Activated naive CD4-positive, alpha-beta T cell treated with anti-CD3 and anti-CD28 coated beads, Interleukin-2, amount 50 U/mL, for 72 hours (primary cell): ENCODE data around the gene NPSR1. TPM values are rescaled to one million over a fixed set of nuclear protein-coding genes. Genes with fewer than 3 reads are reported as not detected.
A peak's percentile ranks its signal among the peaks of the same experiment; 100 is the strongest.

Experiments used
- ATAC-seq, 2 donors: fragments of 150-1000 bp; cut with Tn5 transposase; 2 replicates each; pipeline ENCODE4 v1.10.0; 2021; ENCODE audit warnings: mild to moderate bottlenecking in 2 of 2, moderate library complexity in 2 of 2
- DNase-seq, 2 donors: peaks; one replicate each; pipeline ENCODE4 v3.0.0; 2021 to 2022; ENCODE audit warnings: low spot score in 2 of 2
- H3K27ac Mint-ChIP-seq, 2 donors: one replicate each; pipeline ENCODE4 v1.8.0; 2022; ENCODE audit warnings: mild to moderate bottlenecking in 2 of 2, mixed read lengths in 2 of 2
- H3K36me3 Mint-ChIP-seq, 2 donors: one replicate each; pipeline ENCODE4 v1.8.0; 2022; ENCODE audit warnings: mixed read lengths in 2 of 2
- H3K9me3 Mint-ChIP-seq, 2 donors: one replicate each; pipeline ENCODE4 v1.8.0; 2022; ENCODE audit warnings: mixed read lengths in 2 of 2
- total RNA-seq, 2 donors: library from RNA; stranded (reverse); gene quantifications; one replicate each; pipeline ENCODE4 v1.2.3, GENCODE V29; 2022

NPSR1 gene
- total RNA-seq, 2 donors from 2014 or later = not detected

- DNase-seq (no peak), ATAC-seq (no peak)
- peaks cover 0 to 5% of the 10 kb centered on the region in 2 donors for H3K36me3 Mint-ChIP-seq
- no peak overlapping the region for H3K27ac Mint-ChIP-seq
- peaks cover 6 to 15% of the 10 kb centered on the region in 2 donors for H3K9me3 Mint-ChIP-seq
Observed at GRCh38 chr7:34687529-34687928, 29.5 kb downstream of the NPSR1 start.

- DNase-seq = no peak
- ATAC-seq = no peak
- H3K9me3 Mint-ChIP-seq = peaks cover 15 to 22% of the 10 kb centered on the region in 2 donors
- H3K36me3 Mint-ChIP-seq = peaks cover 0 to 18% of the 10 kb centered on the region in 2 donors
- H3K27ac Mint-ChIP-seq = no peak overlapping the region
Observed at GRCh38 chr7:34696415-34696814, 38.4 kb downstream of the NPSR1 start.

GRCh38 chr7:34709771-34710170 lies 51.8 kb downstream of the NPSR1 start:
- Mint-ChIP-seq H3K27ac (no peak overlapping the region), H3K9me3 (no peaks in the 10 kb centered on the region), H3K36me3 (no peaks in the 10 kb centered on the region)
- ATAC-seq (no peak), DNase-seq (no peak)

GRCh38 chr7:34718867-34719266 lies 60.8 kb downstream of the NPSR1 start:
- DNase-seq = no peak
- no peak overlapping the region for H3K27ac Mint-ChIP-seq
- no peaks in the 10 kb centered on the region for H3K9me3 Mint-ChIP-seq
- H3K36me3 Mint-ChIP-seq = no peaks in the 10 kb centered on the region
- ATAC-seq = peak in 1 of 2 donors; percentile 35

GRCh38 chr7:34719636-34720035 lies 61.6 kb downstream of the NPSR1 start:
- no peak for ATAC-seq
- Mint-ChIP-seq H3K36me3 (no peaks in the 10 kb centered on the region), H3K9me3 (no peaks in the 10 kb centered on the region), H3K27ac (no peak overlapping the region)
- DNase-seq = no peak

GRCh38 chr7:34720289-34720688 lies 62.3 kb downstream of the NPSR1 start:
- H3K27ac Mint-ChIP-seq = no peak overlapping the region
- no peak for ATAC-seq
- no peak for DNase-seq
- H3K9me3 Mint-ChIP-seq = no peaks in the 10 kb centered on the region
- no peaks in the 10 kb centered on the region for H3K36me3 Mint-ChIP-seq

GRCh38 chr7:34723338-34723737 lies 65.3 kb downstream of the NPSR1 start:
- no peak overlapping the region for H3K27ac Mint-ChIP-seq
- H3K36me3 Mint-ChIP-seq = no peaks in the 10 kb centered on the region

GRCh38 chr7:34723866-34724490 lies 66.0 kb downstream of the NPSR1 start:
- Mint-ChIP-seq H3K9me3 (no peaks in the 10 kb centered on the region), H3K27ac (no peak overlapping the region), H3K36me3 (no peaks in the 10 kb centered on the region)
- DNase-seq (no peak), ATAC-seq (no peak)

More at GRCh38 chr7:34723338-34723737, 65.3 kb downstream of the NPSR1 start:
- H3K9me3 Mint-ChIP-seq = no peaks in the 10 kb centered on the region
- no peak for ATAC-seq
- DNase-seq = no peak

GRCh38 chr7:34726221-34726620 lies 68.2 kb downstream of the NPSR1 start:
- Mint-ChIP-seq H3K36me3 (no peaks in the 10 kb centered on the region), H3K9me3 (no peaks in the 10 kb centered on the region), H3K27ac (no peak overlapping the region)
- no peak for ATAC-seq
- no peak for DNase-seq

- no peaks in the 10 kb centered on the region for H3K36me3 Mint-ChIP-seq
Observed at GRCh38 chr7:34727464-34727995, 69.5 kb downstream of the NPSR1 start.

GRCh38 chr7:34728156-34728555 lies 70.1 kb downstream of the NPSR1 start:
- no peak for DNase-seq
- no peaks in the 10 kb centered on the region for H3K9me3 Mint-ChIP-seq
- no peaks in the 10 kb centered on the region for H3K36me3 Mint-ChIP-seq
- ATAC-seq = no peak
- no peak overlapping the region for H3K27ac Mint-ChIP-seq

More at GRCh38 chr7:34727464-34727995, 69.5 kb downstream of the NPSR1 start:
- no peak for DNase-seq
- Mint-ChIP-seq H3K27ac (no peak overlapping the region), H3K9me3 (no peaks in the 10 kb centered on the region)
- no peak for ATAC-seq

- DNase-seq = no peak
- no peaks in the 10 kb centered on the region for H3K36me3 Mint-ChIP-seq
- H3K27ac Mint-ChIP-seq = no peak overlapping the region
- H3K9me3 Mint-ChIP-seq = no peaks in the 10 kb centered on the region
- no peak for ATAC-seq
Observed at GRCh38 chr7:34734771-34735170, 76.8 kb downstream of the NPSR1 start.

GRCh38 chr7:34735526-34735925 lies 77.5 kb downstream of the NPSR1 start:
- no peak overlapping the region for H3K27ac Mint-ChIP-seq
- no peak for ATAC-seq
- H3K36me3 Mint-ChIP-seq = no peaks in the 10 kb centered on the region
- no peak for DNase-seq
- no peaks in the 10 kb centered on the region for H3K9me3 Mint-ChIP-seq

- Mint-ChIP-seq H3K27ac (no peak overlapping the region), H3K9me3 (no peaks in the 10 kb centered on the region), H3K36me3 (no peaks in the 10 kb centered on the region)
- DNase-seq (no peak), ATAC-seq (no peak)
Observed at GRCh38 chr7:34739651-34740300, 81.8 kb downstream of the NPSR1 start.

- Mint-ChIP-seq H3K36me3 (no peaks in the 10 kb centered on the region), H3K27ac (no peak overlapping the region), H3K9me3 (no peaks in the 10 kb centered on the region)
- ATAC-seq (no peak), DNase-seq (no peak)
Observed at GRCh38 chr7:34740840-34741239, 82.8 kb downstream of the NPSR1 start.

GRCh38 chr7:34747176-34747781 lies 89.3 kb downstream of the NPSR1 start:
- no peaks in the 10 kb centered on the region for H3K9me3 Mint-ChIP-seq
- DNase-seq (no peak), ATAC-seq (no peak)
- H3K36me3 Mint-ChIP-seq = no peaks in the 10 kb centered on the region
- no peak overlapping the region for H3K27ac Mint-ChIP-seq

- no peak overlapping the region for H3K27ac Mint-ChIP-seq
- no peaks in the 10 kb centered on the region for H3K36me3 Mint-ChIP-seq
- no peaks in the 10 kb centered on the region for H3K9me3 Mint-ChIP-seq
- DNase-seq (no peak), ATAC-seq (no peak)
Observed at GRCh38 chr7:34747867-34748727, 90.1 kb downstream of the NPSR1 start.
